Head of caudate nucleus (tissue), 42 donors: ENCODE data around the gene PHLPP2.
"Not testable (repeated sequence)": the region's sequence is repeated elsewhere in the genome, so short reads cannot be mapped to it uniquely, and the experiment has no call there.

Source experiments
- DNase-seq, 42 donors: peaks; one replicate each; pipeline versions ENCODE4 v3.0.0 to v3.0.0-alpha.2; 2020 to 2021; ENCODE audit warnings: mixed read lengths in 7 of 42
- intact Hi-C: fragments of 100-400 bp; cut with DNase I; formaldehyde crosslinking; loops from one replicate; pipeline ENCODE4 v1.15.0; 2022

PHLPP2 gene

DNA sequence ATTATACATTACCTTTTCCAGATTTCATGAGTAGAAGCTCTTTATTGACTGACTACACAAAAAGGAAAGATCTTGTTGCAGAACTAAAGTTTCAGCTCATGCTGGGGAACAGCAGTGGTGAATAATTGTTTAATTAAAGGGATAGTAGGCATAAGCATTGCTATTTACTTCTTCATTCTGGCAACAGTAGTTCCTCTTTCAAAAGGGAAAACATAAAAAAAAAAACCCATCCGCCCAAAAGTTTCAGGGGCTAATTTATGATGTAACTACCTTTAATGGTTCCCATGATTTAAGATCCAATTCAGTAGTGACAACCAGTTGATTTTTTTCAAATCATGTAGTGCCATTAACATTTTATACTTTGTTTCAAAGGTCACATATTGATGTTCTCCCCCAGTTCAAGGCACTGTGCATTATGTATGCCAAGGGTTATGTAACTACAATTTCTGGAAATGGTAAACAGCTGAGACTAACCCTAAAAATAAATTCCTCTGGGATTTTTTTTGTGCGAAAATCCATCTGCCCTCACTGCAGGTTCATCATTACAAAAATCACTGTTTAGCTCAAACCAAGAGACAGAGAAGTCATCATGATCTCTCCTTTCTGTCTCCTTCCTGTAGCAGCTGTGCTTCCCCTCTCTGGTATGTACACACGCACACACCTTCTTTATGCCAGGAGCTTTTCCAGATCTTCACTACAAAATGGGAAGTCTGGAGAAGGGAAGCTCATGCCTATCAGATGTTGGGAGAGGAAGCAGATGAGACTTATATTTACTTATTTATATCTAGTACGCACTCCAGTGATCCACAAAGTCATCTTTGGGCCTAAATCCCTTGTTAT is 2.2 kb upstream of the PHLPP2 start:
- no peak for DNase-seq
- intact Hi-C loops = no loop called here

- intact Hi-C loops = no loop called here
- DNase-seq = peak; percentile 43 to 92 (median 84)
These were observed 773 bp downstream of the PHLPP2 start for GRCh38 chr16:71723537-71724319.

- intact Hi-C loops = no loop called here
- DNase-seq = peak in 41 of 42 donors; percentile 37 to 85 (median 69)
These were observed 1.5 kb downstream of the PHLPP2 start for GRCh38 chr16:71722801-71723536.

- no peak for DNase-seq
- intact Hi-C loops = no loop called here
These were observed 3.3 kb downstream of the PHLPP2 start for GRCh38 chr16:71721066-71721740.

DNA sequence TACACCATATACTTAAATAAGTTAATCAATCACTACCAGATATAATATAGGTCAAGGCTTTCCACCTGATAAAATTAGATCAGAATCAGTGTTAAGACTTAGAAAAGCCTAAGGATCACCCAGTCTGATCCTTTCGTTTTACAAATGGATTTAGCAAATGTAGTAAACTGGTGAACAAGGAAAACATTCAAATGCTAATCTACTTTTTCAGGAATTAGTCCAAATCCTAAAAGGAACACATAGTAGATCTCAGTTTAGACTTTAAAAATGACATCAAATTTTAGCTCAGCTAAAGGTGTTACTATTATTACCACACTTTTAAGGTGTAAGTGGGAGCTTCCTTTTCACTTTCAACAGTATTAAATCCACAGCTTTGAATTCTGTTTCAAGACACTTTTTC is 12.0 kb downstream of the PHLPP2 start:
- DNase-seq = no peak
- intact Hi-C loops = no loop called here

GRCh38 chr16:71711789-71712188 is 12.7 kb downstream of the PHLPP2 start:
- intact Hi-C loops = no loop called here
- no peak for DNase-seq

- DNase-seq = no peak
- intact Hi-C loops = no loop called here
These were observed 15.2 kb downstream of the PHLPP2 start for GRCh38 chr16:71709229-71709781.

- intact Hi-C loops = no loop called here
- DNase-seq = no peak
These were observed 15.8 kb downstream of the PHLPP2 start for GRCh38 chr16:71708696-71709095.

GRCh38 chr16:71707199-71707598 is 17.3 kb downstream of the PHLPP2 start:
- no peak for DNase-seq
- intact Hi-C loops = no loop called here

DNA sequence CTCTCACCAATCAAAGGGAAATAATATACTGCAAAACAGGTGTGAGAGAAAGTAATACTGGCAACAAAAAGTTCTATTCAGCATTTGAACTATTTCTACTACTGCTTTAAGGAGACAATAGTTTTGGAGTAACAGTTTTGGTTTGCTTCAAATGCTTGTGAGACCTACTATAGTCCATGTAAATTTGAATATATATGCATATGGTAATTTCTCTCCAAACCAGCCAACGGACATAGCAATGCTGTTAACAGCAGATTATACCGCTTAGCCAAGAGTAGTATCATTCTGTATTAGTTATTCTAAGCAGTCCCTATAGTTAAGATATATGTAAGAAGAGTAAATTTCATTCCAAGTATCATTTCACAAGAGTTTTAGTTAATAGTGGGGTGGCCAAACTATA is 18.5 kb downstream of the PHLPP2 start:
- no peak for DNase-seq
- intact Hi-C loops = no loop called here

DNA sequence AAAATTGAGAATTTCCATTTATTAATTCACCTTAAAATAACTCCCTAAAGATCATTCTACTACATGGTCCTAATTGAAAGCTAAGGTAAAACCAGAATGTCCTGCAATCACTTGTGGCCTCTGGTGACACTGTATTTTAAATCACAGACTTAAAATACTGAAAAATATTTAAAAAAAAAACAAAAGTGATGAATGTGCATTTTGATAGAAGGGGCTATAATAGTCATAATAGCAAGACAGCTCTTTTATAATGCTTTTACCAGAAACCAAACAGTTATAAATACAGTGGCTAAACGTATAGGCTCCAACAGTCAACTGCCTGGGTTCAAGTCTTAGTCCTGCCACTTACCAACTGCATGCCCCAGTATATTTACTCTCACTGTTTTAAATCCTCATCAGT is 21.2 kb downstream of the PHLPP2 start:
- no peak for DNase-seq
- intact Hi-C loops = no loop called here

DNA sequence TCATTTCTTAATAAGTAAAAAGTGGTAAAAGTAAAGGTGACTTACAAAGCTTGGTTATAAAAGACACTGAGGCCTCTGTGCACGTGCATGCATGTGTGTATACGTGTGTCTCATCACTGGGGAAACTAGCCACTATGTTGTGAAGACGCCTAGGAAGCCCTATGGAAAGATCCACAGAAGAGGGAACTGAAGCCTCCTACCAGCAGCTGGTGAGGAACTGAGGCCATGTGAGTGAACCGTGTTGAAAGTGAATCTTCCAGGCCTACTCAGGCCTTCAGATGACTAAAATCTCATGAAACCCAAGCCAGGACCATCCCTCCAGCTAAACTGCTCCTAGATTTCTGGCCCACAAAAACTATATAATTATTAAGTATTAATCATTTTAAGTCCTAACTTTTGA is 23.7 kb downstream of the PHLPP2 start:
- intact Hi-C loops = no loop called here
- no peak for DNase-seq

- no peak for DNase-seq
- intact Hi-C loops = no loop called here
These were observed 26.0 kb downstream of the PHLPP2 start for GRCh38 chr16:71698491-71698890.

DNA sequence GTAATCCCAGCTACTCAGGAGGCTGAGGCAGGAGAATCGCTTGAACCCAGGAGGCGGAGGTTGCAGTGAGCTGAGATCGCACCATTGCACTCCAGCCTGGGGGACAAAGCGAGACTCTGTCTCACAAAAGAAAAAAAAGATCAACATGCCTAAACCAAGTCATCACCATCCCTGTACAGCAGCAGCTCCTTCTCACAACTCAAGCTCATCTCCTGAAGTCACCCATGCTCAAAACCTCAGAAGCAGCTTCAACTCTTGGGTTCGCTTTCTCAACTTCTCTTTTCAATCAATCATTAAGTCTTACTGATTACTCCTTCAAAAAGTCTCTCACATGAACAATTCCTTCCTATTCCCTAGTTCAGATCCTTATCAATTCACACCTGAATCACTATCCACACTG is 31.3 kb downstream of the PHLPP2 start:
- intact Hi-C loops = no loop called here
- no peak for DNase-seq

DNA sequence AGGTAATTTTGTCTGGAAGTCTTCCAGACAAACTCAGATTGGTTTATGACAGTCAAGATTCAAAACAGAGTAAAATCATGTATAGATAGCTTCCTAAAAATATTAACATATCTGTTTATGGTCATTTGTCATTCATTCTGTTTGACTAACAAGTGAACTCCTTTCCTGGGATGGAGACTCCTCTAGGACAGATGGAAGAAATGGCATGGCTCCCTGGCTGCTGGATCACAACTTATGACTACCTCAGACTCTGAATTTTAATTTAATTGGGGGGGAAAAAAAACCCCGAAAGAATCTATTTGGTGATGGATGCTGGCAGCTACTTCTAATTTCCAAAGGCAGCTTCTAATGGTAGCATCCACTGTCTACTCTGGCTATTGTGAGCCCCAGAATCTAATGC is 34.6 kb downstream of the PHLPP2 start:
- DNase-seq = no peak
- intact Hi-C loops = no loop called here

DNA sequence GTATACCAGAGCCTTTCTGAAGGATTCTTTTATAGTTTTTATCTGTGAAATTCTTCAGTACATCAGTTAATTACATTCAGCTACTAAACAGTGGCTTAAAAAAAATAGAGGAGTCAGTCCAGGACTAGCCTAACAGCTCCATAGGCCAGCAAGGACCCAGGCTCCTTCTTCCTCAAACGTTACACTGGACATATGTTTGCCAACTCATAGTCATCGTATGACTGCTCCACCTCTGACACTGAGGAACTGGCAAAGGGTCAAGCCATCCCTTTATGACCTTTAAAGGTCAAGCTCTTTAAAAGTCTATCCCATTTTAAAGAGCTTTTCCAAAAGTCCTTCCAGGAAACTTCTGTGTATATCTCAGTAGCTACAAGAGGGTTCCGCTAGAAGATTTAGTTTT is 36.6 kb downstream of the PHLPP2 start:
- no peak for DNase-seq
- intact Hi-C loops = no loop called here

GRCh38 chr16:71684280-71684679 is 40.2 kb downstream of the PHLPP2 start:
- DNase-seq, intact Hi-C loops: not testable (repeated sequence)

GRCh38 chr16:71681360-71681759 is 43.1 kb downstream of the PHLPP2 start:
- intact Hi-C loops = no loop called here
- DNase-seq = no peak

DNA sequence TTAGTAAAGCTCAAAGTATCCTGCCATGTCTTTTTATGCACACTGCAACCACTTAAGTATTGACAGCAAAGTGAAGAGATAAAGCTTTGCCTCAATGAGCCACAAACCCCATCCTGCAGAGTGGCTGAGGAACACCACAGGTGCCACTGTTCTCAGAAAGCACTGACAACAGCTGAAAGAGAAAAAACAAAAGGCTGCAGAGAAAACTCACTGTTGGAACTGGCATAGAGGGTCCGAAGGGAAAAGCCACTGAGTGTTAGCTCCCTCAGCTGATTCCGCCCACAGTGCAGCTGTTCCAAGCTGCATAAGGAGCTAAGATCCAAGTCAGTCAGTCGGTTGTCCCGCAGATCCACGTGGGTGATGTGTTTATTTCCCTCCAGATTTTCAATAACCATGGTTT is 48.3 kb downstream of the PHLPP2 start:
- intact Hi-C loops = no loop called here
- no peak for DNase-seq
